Fibroblast of mammary gland (primary cell): ENCODE measurements around the gene PAX7.

Experiments
- DNase-seq: peaks from one replicate; pipeline ENCODE4 v3.0.0-alpha.2; 2010; ENCODE audit warnings: low read depth
- H3K4me3 ChIP-seq: 2 replicates; pipeline ENCODE4 v1.5.1; 2011; ENCODE audit warnings: low read depth, mild to moderate bottlenecking, low read length, moderate library complexity; ENCODE audit not compliant: control insufficient read depth
- TF ChIP-seq, protein P1 (sequence below): conservative IDR thresholded peaks from 2 replicates; pipeline ENCODE4 v1.5.1; 2011; ENCODE audit warnings: low read depth, low read length, inconsistent platforms; ENCODE audit not compliant: control insufficient read depth, insufficient read depth

The PAX7 gene

DNA sequence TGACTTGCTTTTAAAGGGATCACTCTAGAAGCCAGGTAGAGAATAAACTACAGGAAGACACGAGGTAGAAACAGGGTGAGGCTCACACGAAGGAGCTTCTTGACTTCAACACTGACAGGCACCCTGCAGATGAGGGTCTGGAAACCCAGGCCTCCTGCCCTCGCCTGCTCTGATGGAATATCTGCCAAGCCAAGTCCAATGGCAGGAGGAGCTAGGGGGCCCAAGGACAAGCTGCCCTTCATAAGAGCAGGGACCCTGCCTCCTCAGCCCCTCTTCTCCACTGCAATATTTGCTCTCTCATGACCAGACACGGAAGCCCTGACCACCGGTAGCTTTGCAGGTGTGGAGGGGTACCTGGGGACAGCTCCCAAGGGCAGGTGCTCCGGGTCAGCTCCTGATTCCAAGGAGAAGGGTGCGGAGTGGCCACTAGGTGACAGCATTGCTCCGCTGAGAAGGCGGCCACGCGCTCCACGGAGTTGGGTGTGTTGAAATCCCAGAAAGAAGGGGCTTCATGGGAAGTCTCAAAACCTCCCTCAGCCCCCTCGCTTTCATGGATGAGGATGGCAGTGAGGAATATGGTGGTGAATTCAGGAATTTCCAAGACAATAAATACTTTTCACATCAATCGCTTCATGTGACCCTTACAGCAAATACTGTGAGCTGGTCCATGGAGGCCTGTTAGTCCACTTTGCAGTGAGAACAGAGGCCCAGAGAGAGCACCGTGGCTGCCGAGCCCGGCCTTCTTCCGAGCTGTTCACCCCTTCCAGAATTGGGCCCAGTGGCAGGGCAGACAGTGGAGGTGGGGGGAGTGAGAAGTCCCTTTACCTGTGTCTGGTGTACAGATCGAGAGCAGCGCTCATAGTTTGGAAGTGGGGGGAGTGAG lies 33.2 kb upstream of the PAX7 start:
- DNase-seq: peak; percentile 33
- no peak overlapping the region for H3K4me3 ChIP-seq
- TF ChIP-seq, protein P1, sequence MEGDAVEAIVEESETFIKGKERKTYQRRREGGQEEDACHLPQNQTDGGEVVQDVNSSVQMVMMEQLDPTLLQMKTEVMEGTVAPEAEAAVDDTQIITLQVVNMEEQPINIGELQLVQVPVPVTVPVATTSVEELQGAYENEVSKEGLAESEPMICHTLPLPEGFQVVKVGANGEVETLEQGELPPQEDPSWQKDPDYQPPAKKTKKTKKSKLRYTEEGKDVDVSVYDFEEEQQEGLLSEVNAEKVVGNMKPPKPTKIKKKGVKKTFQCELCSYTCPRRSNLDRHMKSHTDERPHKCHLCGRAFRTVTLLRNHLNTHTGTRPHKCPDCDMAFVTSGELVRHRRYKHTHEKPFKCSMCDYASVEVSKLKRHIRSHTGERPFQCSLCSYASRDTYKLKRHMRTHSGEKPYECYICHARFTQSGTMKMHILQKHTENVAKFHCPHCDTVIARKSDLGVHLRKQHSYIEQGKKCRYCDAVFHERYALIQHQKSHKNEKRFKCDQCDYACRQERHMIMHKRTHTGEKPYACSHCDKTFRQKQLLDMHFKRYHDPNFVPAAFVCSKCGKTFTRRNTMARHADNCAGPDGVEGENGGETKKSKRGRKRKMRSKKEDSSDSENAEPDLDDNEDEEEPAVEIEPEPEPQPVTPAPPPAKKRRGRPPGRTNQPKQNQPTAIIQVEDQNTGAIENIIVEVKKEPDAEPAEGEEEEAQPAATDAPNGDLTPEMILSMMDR: peak; percentile 88

DNA sequence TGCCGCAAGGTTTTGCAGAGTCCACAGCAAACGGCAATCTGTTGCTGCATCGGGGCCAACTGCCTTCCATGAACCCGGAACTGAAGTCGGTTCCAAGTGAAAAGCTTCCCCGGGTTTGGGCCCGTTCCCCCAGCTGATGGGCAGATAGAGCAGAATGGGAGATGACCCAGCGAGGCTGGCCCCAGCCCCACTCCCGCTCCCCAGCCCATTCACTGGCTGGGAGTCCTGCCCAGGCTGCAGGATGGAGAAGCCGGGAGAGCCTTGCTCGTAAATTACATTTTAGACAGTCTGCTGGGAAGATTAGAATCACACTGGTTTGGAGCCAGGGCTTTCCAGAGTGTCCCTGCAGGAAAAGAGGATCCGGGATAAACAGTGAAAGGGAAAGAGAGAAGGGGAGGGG lies 31.6 kb upstream of the PAX7 start:
- TF ChIP-seq, protein P1: no peak
- no peak overlapping the region for H3K4me3 ChIP-seq
- DNase-seq: no peak

DNA sequence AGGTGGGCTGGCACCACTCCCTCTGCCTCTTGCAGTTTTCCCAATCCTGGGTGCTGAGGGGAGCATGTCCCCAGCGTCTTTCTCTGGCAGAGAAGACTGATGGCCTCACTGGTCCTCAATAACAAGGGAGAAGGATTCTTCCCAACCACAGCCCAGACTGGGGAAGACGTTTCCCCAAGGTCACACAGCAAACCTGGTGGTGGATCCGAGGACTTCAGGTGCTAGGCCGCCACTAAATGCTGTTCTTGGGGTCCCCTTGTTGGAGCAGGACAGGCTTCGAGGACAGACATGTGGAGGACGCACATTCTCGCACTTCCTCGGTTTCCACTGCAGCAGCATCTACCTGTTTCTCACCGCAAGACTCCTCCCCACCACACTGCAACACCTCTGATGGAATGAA lies 30.9 kb upstream of the PAX7 start:
- TF ChIP-seq, protein P1: peak; percentile 6
- no peak overlapping the region for H3K4me3 ChIP-seq
- DNase-seq: no peak

DNA sequence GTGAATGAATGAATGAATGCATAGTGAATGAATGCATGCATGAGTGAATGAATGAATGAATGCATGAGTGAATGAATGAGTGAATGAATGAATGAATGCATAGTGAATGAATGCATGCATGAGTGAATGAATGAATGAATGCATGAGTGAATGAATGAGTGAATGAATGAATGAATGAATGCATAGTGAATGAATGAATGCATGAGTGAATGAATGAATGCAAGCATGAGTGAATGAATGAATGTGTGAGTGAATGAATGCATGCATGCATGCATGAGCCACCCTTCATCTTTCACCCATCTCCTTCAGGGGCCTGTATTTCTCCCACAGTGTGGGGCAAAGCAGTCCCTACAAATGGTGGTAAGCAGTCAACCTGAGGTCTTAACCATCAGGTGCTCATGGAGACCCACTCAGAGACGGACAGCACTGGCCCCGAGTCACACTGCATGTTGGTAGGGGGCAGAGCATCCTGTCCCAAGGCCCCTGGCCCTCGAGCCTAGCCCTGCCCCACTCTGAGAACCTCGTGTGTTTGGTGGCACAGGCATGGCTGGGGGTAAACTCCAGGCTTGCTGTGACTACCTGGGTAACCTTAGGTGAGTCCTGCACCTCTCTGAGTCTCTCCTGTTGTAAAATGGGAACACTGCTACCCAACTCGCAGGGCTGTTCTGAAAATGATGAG lies 28.0 kb upstream of the PAX7 start:
- TF ChIP-seq, protein P1: no peak
- H3K4me3 ChIP-seq: no peak overlapping the region
- peak; percentile 1 for DNase-seq

DNA sequence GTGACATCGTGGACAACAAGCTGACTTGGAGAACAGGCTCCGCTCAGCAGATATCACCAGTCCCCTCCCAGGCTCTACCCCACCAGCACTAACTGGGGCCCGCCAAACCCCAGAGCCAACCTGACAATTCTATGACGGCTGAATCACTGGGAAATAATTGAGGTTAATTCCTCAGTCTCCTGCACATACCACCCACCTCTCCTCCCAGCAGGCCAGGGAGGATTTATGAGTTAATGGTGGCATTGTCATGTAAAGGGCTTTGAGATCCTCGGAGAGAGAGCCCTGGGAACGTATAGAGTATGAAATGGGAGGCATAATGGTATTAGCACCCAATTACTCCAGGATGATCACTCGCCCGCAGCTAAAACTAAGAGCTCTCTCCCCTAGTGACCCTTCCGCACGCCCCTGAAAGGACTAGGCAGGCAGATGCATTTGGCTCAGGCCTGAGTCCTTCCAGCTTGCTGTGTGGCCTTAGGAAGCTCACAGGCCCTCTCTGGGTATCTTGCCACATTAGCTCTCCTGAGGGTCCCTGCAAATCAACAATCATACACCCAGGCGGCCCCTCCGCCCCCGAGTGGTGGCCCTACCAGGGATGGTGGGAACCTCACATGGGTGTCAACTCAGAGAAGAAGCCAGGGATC lies 27.3 kb upstream of the PAX7 start:
- TF ChIP-seq, protein P1: no peak
- DNase-seq: no peak

DNA sequence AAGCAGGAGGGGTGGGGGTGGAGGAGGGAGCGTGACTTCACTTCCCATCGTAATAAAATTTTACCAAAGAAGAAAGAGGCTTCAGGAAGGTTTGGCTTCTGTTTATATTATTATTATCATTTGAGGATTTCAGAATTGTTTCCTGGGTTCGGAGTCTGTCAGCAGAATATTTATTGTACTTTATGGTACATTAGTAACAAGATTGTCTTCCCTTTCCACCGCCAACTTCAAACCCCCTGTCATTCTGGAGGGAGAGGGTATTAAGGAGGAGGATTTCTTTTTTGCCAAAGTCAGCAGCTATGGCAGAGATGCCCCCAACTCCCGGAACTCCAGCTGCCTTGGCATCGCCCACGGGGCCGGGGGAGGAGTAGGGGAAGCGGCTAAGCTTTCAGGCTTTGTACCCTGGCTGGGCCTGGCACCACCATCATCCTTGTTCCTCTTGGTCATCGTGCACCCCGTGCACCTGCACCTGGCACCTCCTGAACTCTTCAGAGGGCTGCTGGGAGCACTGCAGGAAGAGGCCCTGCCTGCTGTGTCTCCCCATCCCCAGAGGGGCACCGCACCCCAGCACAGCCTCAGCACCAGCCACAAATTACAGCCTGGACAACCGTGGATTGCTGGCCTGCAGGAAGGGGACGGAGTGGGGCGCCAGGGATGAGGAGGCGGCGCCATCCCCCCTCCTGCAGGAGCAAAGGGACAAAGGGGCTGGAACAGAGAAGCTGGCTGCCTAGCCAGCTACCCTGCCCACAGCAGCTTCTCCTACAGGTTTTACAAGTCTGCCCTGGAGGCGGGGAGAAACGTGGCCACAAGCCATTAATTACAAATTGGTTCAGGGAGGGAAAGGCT lies 24.0 kb upstream of the PAX7 start:
- no peak overlapping the region for H3K4me3 ChIP-seq
- DNase-seq: no peak
- TF ChIP-seq, protein P1: no peak

More for the DNA sequence above, 27.3 kb upstream of the PAX7 start:
- no peak overlapping the region for H3K4me3 ChIP-seq
